MCF 10A (cell line): ENCODE results near the gene KCNE3. TPM values are rescaled to one million over a fixed set of nuclear protein-coding genes. Genes with fewer than 3 reads are reported as not detected.
A peak's percentile ranks its signal among the peaks of the same experiment; 100 is the strongest.

Experiments
- BruUV-seq: library from RNA; stranded (reverse); fragments of 400-500 nt; replicated peaks from 2 replicates; lab custom pipeline; 2021; lab: Mats Ljungman, UMichigan
- CTCF ChIA-PET: fragments of 300-600 bp; sonication (Branson Sonifier 250); formaldehyde crosslinking; extraction: SDS; loops from one replicate; lab custom pipeline; 2021; ENCODE audit warnings: antibody characterized with exemption, inconsistent platforms; lab: Yijun Ruan, JAX
- POLR2A ChIA-PET: fragments of 300-600, 350-650 bp; sonication (Branson Sonifier 250); formaldehyde crosslinking; extraction: SDS; loops from one replicate; lab custom pipeline; 2020; ENCODE audit warnings: antibody characterized with exemption, inconsistent platforms; lab: Yijun Ruan, JAX
- DNase-seq: peaks from one replicate; pipeline ENCODE4 v3.0.0-alpha.2; 2018; ENCODE audit not compliant: unreplicated experiment
- H3K27ac Mint-ChIP-seq: one replicate; pipeline ENCODE4 v1.8.0; 2022; ENCODE audit warnings: mild to moderate bottlenecking, low read depth, mixed read lengths; ENCODE audit not compliant: unreplicated experiment
- H3K27me3 Mint-ChIP-seq: one replicate; pipeline ENCODE4 v1.8.0; 2022; ENCODE audit warnings: mixed read lengths; ENCODE audit not compliant: insufficient read depth, unreplicated experiment
- H3K36me3 Mint-ChIP-seq: one replicate; pipeline ENCODE4 v1.8.0; 2022; ENCODE audit warnings: mild to moderate bottlenecking, moderate library complexity, mixed read lengths; ENCODE audit not compliant: insufficient read depth, unreplicated experiment
- H3K4me1 Mint-ChIP-seq: one replicate; pipeline ENCODE4 v1.8.0; 2022; ENCODE audit warnings: mixed read lengths; ENCODE audit not compliant: insufficient read depth, unreplicated experiment
- H3K4me3 Mint-ChIP-seq: one replicate; pipeline ENCODE4 v1.8.0; 2022; ENCODE audit warnings: mild to moderate bottlenecking, moderate library complexity, mixed read lengths; ENCODE audit not compliant: unreplicated experiment
- H3K9me3 Mint-ChIP-seq: one replicate; pipeline ENCODE4 v1.8.0; 2022; ENCODE audit warnings: mixed read lengths; ENCODE audit not compliant: unreplicated experiment
- CTCF ChIP-seq: fragments of 200-600 bp; IDR thresholded peaks from one replicate; pipeline ENCODE4 v1.8.0; 2022; ENCODE audit warnings: antibody characterized with exemption, mild to moderate bottlenecking; ENCODE audit not compliant: unreplicated experiment
- intact Hi-C: fragments of 100-400 bp; cut with micrococcal nuclease; formaldehyde crosslinking; loops from 2 replicates; pipeline ENCODE4 v1.14.1; 2022
- total RNA-seq: library from RNA; stranded (reverse); gene quantifications from 2 replicates; pipeline ENCODE4 v1.2.3, GENCODE V29; 2022

KCNE3 gene
- total RNA-seq, 1 experiment from 2014 or later: not detected

- TF ChIP-seq CTCF: no peak
- Mint-ChIP-seq H3K36me3 (peaks cover 5% of the 10 kb centered on the region), H3K27ac (no peak overlapping the region), H3K27me3 (no peaks in the 10 kb centered on the region), H3K4me1 (no peaks in the 10 kb centered on the region), H3K9me3 (no peaks in the 10 kb centered on the region), H3K4me3 (no peak overlapping the region)
- ChIA-PET POLR2A (interaction anchor here (1.0 kb wide), 1 partner anchor 8 kb away, joined by 3 read pairs; no protein-coding TSS in a partner anchor), CTCF (interaction anchor here (1.0 kb wide), 1 partner anchor 40 kb away, joined by 6 read pairs; no protein-coding TSS in a partner anchor)
- BruUV-seq: no TSS peak
- intact Hi-C loops: no loop called here
- DNase-seq: no peak
Measured at GRCh38 chr11:74429205-74429604, 38.1 kb downstream of the KCNE3 start.

DNA sequence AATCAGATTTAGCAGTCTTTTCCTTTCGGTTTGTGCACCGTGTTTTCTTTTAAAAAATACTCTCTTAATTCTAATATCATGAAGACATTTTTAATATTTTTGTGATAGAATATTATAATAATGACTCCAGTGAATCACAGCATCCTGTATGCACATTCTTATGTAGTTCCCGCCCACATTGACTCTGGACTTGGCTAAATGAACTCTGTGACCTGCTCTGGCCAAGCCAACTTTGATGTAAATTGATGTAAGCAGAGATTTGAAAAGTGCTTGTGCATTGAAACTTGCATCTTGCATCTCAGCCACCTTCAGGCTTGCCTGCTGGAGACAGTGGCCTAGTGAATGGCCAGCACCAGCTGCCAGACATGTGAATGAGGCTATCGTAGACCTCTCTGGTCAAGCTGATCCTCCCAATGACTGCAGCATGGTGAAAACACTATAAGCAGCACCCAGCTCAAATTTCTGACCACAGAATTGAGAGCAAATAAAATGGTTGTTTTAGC is 39.9 kb downstream of the KCNE3 start:
- no peak for TF ChIP-seq CTCF
- intact Hi-C loops: no loop called here
- BruUV-seq: no TSS peak
- peaks cover 2% of the 10 kb centered on the region for H3K36me3 Mint-ChIP-seq
- no peaks in the 10 kb centered on the region for H3K27me3 Mint-ChIP-seq
- H3K27ac Mint-ChIP-seq: no peak overlapping the region
- H3K4me1 Mint-ChIP-seq: no peaks in the 10 kb centered on the region
- ChIA-PET CTCF (interaction anchor here (0.6 kb wide), 2 partner anchors 16 to 1072 kb away, joined by 3 read pairs; no protein-coding TSS in a partner anchor), POLR2A (interaction anchor here (0.7 kb wide), 1 partner anchor 146 kb away, joined by 3 read pairs; no protein-coding TSS in a partner anchor)
- no peaks in the 10 kb centered on the region for H3K9me3 Mint-ChIP-seq
- DNase-seq: no peak
- no peak overlapping the region for H3K4me3 Mint-ChIP-seq

DNA sequence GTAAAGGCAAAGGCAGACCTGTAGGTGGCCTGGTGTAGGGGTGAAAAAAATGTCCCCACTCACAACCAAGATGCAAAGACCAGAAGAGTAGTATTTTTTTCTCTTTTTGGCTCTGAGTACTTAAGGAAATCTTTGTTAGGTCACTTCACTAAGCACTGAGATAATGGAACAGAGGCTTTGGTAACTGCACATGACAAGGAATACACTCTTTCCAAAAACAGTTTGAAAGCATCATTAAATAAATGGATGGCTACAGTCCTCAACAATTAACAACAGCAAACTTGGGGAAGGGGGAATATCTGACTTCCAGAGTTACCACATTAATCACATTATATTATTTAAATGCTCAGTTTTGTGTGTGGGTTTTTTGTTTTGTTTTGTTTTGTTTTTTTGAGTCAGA is 42.2 kb downstream of the KCNE3 start:
- H3K4me3 Mint-ChIP-seq: no peak overlapping the region
- H3K27me3 Mint-ChIP-seq: no peaks in the 10 kb centered on the region
- no peak overlapping the region for H3K27ac Mint-ChIP-seq
- no peaks in the 10 kb centered on the region for H3K9me3 Mint-ChIP-seq
- POLR2A ChIA-PET: no interaction called here
- DNase-seq: no peak
- CTCF ChIA-PET: interaction anchor here (0.6 to 1.9 kb wide), 5 partner anchors 17 to 799 kb away, joined by 3 to 6 read pairs (median 3); no protein-coding TSS in a partner anchor
- TF ChIP-seq CTCF: no peak
- intact Hi-C loops: no loop called here
- BruUV-seq: no TSS peak
- no peaks in the 10 kb centered on the region for H3K36me3 Mint-ChIP-seq
- H3K4me1 Mint-ChIP-seq: no peaks in the 10 kb centered on the region

DNA sequence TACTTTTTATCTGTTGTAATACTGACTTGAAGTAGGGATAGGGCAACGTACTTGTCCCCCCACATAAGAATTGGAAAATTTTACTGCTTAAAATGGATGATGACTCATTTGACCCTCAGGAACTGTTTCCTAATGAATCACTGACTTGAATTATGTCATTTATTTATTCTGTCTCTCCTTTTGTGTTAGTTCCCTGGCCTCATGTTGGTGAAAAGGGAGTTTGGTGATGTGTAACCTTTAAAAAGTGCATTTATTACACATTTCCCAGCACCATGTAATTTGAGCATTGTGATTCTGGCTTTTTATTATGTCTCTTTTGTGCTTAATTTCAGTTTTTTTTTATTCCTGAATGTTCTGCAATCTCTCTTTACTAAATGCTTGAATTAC is 48.8 kb downstream of the KCNE3 start:
- intact Hi-C loops: no loop called here

More for the DNA sequence above, 48.8 kb downstream of the KCNE3 start:
- no peaks in the 10 kb centered on the region for H3K9me3 Mint-ChIP-seq
- H3K27ac Mint-ChIP-seq: no peak overlapping the region
- no peaks in the 10 kb centered on the region for H3K36me3 Mint-ChIP-seq
- POLR2A ChIA-PET: interaction anchor here (1.0 to 1.3 kb wide), 3 partner anchors 10 to 20 kb away, joined by 3 to 4 read pairs (median 3); no protein-coding TSS in a partner anchor
- BruUV-seq: no TSS peak
- CTCF ChIA-PET: interaction anchor here (1.0 kb wide), 1 partner anchor 27 kb away, joined by 3 read pairs; no protein-coding TSS in a partner anchor
- no peak for TF ChIP-seq CTCF
- no peaks in the 10 kb centered on the region for H3K27me3 Mint-ChIP-seq
- no peak overlapping the region for H3K4me3 Mint-ChIP-seq
- H3K4me1 Mint-ChIP-seq: peaks cover 17% of the 10 kb centered on the region
- peak; percentile 73 for DNase-seq
